Measurements from ENCODE around the gene VEZF1. TPM values are rescaled to one million over a fixed set of nuclear protein-coding genes. Genes with fewer than 3 reads are reported as not detected.

Gene VEZF1
- total and polyA plus RNA-seq, 2 of the 4 experiments (the other 2 are of a cell fraction): 21.1 to 42.1 TPM

DNA sequence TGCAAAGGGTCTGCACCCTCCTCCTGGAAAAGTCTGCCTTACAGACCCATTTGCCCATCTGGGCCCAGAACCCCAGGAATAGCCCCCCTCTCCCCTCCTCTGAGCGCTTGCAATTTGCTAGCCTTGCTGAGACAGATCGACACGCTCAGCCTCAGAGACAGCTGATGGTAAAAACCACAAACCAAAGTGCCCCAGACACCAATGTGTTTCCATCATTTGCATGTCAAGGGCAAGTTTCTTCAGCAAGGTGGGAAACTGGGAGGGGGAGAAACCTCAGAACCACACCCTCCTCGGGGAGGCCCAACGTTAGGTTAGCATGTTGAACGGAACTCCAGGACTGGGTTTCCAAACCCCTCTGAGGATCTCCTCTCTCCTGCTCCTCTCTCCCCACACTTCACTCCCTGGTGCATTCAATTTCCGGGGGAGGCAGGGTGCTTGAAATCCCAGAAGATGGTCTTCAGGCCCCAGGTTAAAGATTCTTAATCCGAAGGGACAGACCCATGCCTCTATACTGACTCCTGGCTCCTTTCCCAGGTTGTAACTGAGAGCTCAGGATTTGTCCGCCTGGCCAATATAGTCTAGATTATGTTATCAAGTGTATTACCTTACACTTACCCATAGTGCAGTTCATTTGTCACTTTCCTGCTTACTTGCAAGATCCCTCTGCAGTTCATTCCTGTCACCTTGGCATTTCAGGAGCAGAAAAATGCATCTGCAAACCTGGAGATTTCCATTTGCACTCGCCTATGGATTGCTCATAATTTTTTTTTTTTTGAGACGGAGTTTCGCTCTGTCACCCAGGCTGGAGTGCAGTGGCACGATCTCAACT, 31.5 kb downstream of the VEZF1 start:
- H2AK9ac ChIP-seq (replicated peaks; ENCODE audit: low read depth, low read length, poor library complexity): peak overlapping the region; percentile 96
- no peak overlapping the region for H3K27ac ChIP-seq (ENCODE audit: insufficient read depth, low read length)
- no peak overlapping the region for H3K4me3 ChIP-seq (ENCODE audit: insufficient read depth, low read depth, low read length)
- peaks cover 22% of the 10 kb centered on the region for H3K9me1 ChIP-seq (ENCODE audit: insufficient read depth, low read length)
- no peak overlapping the region for H2AFZ ChIP-seq (replicated peaks; ENCODE audit: low read length, poor library complexity)
- H3K18ac ChIP-seq (ENCODE audit: low read depth, low read length): no peak overlapping the region
- WGBS, 2 experiments (ENCODE audit: extremely low coverage in 2 of 2, insufficient read length in 1 of 2): 70% methylated on average over 2 of the region's 13 CpGs; no CpG with 5 or more reads in 1 of the 2 experiments
- H4K5ac ChIP-seq (ENCODE audit: low read depth, low read length): no peak overlapping the region
- ChIA-PET POLR2A (ENCODE audit: unreplicated experiment) (interaction anchor here (2.5 kb wide), 1 partner anchor 82 kb away, joined by 15 read pairs; no protein-coding TSS in a partner anchor), CTCF (interaction anchor here (1.0 to 1.6 kb wide), 2 partner anchors 39 to 64 kb away, joined by 3 read pairs; no protein-coding TSS in a partner anchor)
- no peaks in the 10 kb centered on the region for H3K27me3 ChIP-seq (ENCODE audit: control insufficient read depth, insufficient read depth, low read length)
- dilution Hi-C loops (cut with HindIII; ENCODE audit: low sequenced_read_pairs, unreplicated experiment) (no loop called here), in situ Hi-C loops (cut with MboI; ENCODE audit: low sequenced_read_pairs) (no loop called here), intact Hi-C loops (cut with micrococcal nuclease) (no loop called here)
- H3K4me2 ChIP-seq (ENCODE audit: low read depth, low read length): peak overlapping the region; percentile 89; the same call in 1 of the 2 replicates
- BruUV-seq (replicated peaks): no TSS peak
- peak overlapping the region; percentile 87; the same call in 1 of the 2 replicates for H3K4ac ChIP-seq (ENCODE audit: low read depth, low read length)
- H3K9ac ChIP-seq (ENCODE audit: low read depth, low read length): no peak overlapping the region
- DNase-seq (no peak), ATAC-seq (ENCODE audit: low read depth) (no peak)
- H4K20me1 ChIP-seq (ENCODE audit: insufficient read depth, low read length): no peaks in the 10 kb centered on the region
- TF ChIP-seq RCOR1 (IDR thresholded peaks at IDR 0.05; ENCODE audit: insufficient replicate concordance, low read length) (no peak), POLR2A (IDR thresholded peaks at IDR 0.05; ENCODE audit: low read depth, low read length) (no peak), CEBPB (IDR thresholded peaks at IDR 0.05; ENCODE audit: low read depth, low read length) (no peak), MXI1 (IDR thresholded peaks at IDR 0.05; ENCODE audit: borderline replicate concordance, low read depth, low read length) (no peak)
- TF ChIP-seq, protein P1, sequence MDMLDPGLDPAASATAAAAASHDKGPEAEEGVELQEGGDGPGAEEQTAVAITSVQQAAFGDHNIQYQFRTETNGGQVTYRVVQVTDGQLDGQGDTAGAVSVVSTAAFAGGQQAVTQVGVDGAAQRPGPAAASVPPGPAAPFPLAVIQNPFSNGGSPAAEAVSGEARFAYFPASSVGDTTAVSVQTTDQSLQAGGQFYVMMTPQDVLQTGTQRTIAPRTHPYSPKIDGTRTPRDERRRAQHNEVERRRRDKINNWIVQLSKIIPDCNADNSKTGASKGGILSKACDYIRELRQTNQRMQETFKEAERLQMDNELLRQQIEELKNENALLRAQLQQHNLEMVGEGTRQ (IDR thresholded peaks at IDR 0.05; ENCODE audit: low read depth, low read length): no peak
- TF ChIP-seq, protein P2, sequence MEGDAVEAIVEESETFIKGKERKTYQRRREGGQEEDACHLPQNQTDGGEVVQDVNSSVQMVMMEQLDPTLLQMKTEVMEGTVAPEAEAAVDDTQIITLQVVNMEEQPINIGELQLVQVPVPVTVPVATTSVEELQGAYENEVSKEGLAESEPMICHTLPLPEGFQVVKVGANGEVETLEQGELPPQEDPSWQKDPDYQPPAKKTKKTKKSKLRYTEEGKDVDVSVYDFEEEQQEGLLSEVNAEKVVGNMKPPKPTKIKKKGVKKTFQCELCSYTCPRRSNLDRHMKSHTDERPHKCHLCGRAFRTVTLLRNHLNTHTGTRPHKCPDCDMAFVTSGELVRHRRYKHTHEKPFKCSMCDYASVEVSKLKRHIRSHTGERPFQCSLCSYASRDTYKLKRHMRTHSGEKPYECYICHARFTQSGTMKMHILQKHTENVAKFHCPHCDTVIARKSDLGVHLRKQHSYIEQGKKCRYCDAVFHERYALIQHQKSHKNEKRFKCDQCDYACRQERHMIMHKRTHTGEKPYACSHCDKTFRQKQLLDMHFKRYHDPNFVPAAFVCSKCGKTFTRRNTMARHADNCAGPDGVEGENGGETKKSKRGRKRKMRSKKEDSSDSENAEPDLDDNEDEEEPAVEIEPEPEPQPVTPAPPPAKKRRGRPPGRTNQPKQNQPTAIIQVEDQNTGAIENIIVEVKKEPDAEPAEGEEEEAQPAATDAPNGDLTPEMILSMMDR (conservative IDR thresholded peaks at IDR 0.05; ENCODE audit: low read depth, low read length): no peak
- peak overlapping the region; percentile 89; the same call in 1 of the 2 replicates for H3K14ac ChIP-seq (replicated peaks; ENCODE audit: low read depth, low read length)
- peak overlapping the region; percentile 86; the same call in 1 of the 2 replicates for H3K23ac ChIP-seq (ENCODE audit: low read depth, low read length)
- H3K79me1 ChIP-seq (ENCODE audit: low read depth in 1 of 2, low read length in 2 of 2): peaks cover 17 to 38% of the 10 kb centered on the region in 2 experiments
- no peak overlapping the region for H2BK15ac ChIP-seq (ENCODE audit: low read depth, low read length)
- H2BK5ac ChIP-seq (ENCODE audit: low read depth, low read length, poor library complexity, severe bottlenecking): no peak overlapping the region
- no peak overlapping the region for H4K91ac ChIP-seq (ENCODE audit: insufficient read depth, low read depth, low read length)
- no peak overlapping the region for H3K56ac ChIP-seq (ENCODE audit: extremely low read depth, insufficient read depth, low read length)
- no peaks in the 10 kb centered on the region for H3K9me3 ChIP-seq (ENCODE audit: control insufficient read depth, insufficient read depth, low read length)
- no peaks in the 10 kb centered on the region for H3K36me3 ChIP-seq (ENCODE audit: control insufficient read depth, insufficient read depth, low read length)
- H4K8ac ChIP-seq (ENCODE audit: low read depth in 2 of 2, low read length in 2 of 2): no peak overlapping the region; a peak in 1 of 4 replicates
- H3K4me1 ChIP-seq (ENCODE audit: control insufficient read depth, insufficient read depth, low read length): peaks cover 24% of the 10 kb centered on the region
- no peak overlapping the region; the same call in 1 of the 2 replicates for H2BK120ac ChIP-seq (ENCODE audit: low read depth, low read length)
- peak overlapping the region; percentile 83; the same call in 1 of the 2 replicates for H2AK5ac ChIP-seq (ENCODE audit: low read depth, low read length)
- H2BK20ac ChIP-seq (ENCODE audit: low read depth, low read length): no peak overlapping the region
